Measurements from ENCODE around the gene SSX2.
A peak's percentile ranks its signal among the peaks of the same experiment; 100 is the strongest.
"Not testable (repeated sequence)": the region's sequence is repeated elsewhere in the genome, so short reads cannot be mapped to it uniquely, and the experiment has no call there.

SSX2 gene

DNA sequence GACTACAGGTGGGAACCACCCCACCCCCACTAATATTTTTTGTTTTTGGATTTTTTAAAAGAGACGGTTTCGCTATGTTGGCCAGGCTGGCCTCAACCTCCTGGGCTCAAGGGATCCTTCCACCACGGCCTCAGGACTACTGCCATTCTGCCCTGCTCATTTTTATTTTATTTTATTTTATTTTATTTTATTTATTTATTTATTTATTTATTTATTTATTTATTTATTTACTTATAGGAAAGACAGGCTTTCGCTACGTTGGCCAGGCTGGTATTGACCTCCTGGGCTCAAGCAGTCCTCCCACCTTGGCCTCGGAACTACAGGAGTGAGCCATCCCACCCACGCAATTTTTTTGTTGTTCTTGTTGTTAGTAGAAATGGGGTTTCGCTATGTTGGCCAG lies 51.5 kb downstream of the SSX2 start:
- not testable (repeated sequence) for H3K18ac ChIP-seq (ENCODE audit: low read length); H2AFZ ChIP-seq (ENCODE audit: insufficient read depth, low read length, poor library complexity); H3K9me3 ChIP-seq (ENCODE audit: insufficient read depth, low read depth, low read length); DNase-seq; H2BK120ac ChIP-seq (ENCODE audit: insufficient read depth, low read length, poor library complexity); H3K9ac ChIP-seq (ENCODE audit: low read length); H3K4ac ChIP-seq (ENCODE audit: low read depth, low read length); H3K4me2 ChIP-seq (ENCODE audit: low read length); H2BK12ac ChIP-seq (ENCODE audit: low read length); H4K8ac ChIP-seq (ENCODE audit: low read depth, low read length); H3K4me1 ChIP-seq (ENCODE audit: control insufficient read depth in 1 of 2, insufficient read depth in 2 of 2, low read length in 2 of 2); H3K27ac ChIP-seq (ENCODE audit: low read depth, low read length); H4K91ac ChIP-seq (ENCODE audit: low read depth, low read length); H3K4me3 ChIP-seq (ENCODE audit: low read depth, low read length); H3K79me1 ChIP-seq (ENCODE audit: low read length); H3K23ac ChIP-seq (ENCODE audit: low read length); H3K36me3 ChIP-seq (ENCODE audit: control insufficient read depth in 1 of 2, insufficient read depth in 2 of 2, low read length in 2 of 2); H3K14ac ChIP-seq (ENCODE audit: low read length); H2BK5ac ChIP-seq (ENCODE audit: low read depth, low read length, poor library complexity); H3K27me3 ChIP-seq (ENCODE audit: insufficient read depth, low read length); H3K79me2 ChIP-seq (ENCODE audit: control insufficient read depth, insufficient read depth, low read length, poor library complexity); H2AK5ac ChIP-seq (ENCODE audit: low read length); H4K12ac ChIP-seq (ENCODE audit: low read depth, low read length)
- no CpG with 5 or more reads among the region's 8 CpGs for WGBS (ENCODE audit: extremely low coverage, insufficient coverage, insufficient read length)

DNA sequence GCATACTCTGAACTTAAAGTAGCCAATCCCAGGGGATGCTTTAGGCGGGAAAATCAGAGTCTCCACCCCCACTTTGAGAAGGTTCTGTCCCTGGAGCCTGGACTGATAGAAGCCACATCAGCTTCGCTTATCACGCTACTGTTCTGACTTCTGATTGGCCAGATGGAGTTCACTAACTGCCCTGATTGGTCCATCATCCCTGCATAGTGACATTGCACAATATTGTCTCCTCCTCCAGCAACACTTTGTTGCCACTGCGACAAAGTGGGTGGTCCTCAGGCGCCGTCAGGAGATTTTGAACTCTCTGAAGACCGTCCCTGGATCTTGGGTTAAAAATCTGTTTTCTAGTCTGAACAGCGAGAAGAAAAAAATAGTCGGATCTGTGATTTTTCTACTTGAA lies 52.2 kb downstream of the SSX2 start, which contains the start of gene SSX7:
Gene SSX7, minus strand, starts transcription at position 101 of the 400 bp plus-strand sequence. CDS start 1,428 bp downstream, outside the sequence.
- not testable (repeated sequence) for H3K79me2 ChIP-seq (ENCODE audit: control insufficient read depth, insufficient read depth, low read length, poor library complexity); H2BK120ac ChIP-seq (ENCODE audit: insufficient read depth, low read length, poor library complexity); H3K27me3 ChIP-seq (ENCODE audit: insufficient read depth, low read length); H2AFZ ChIP-seq (ENCODE audit: insufficient read depth, low read length, poor library complexity); H2BK12ac ChIP-seq (ENCODE audit: low read length); H3K4me2 ChIP-seq (ENCODE audit: low read length); H3K23ac ChIP-seq (ENCODE audit: low read length); H4K12ac ChIP-seq (ENCODE audit: low read depth, low read length); H2AK5ac ChIP-seq (ENCODE audit: low read length); H3K18ac ChIP-seq (ENCODE audit: low read length); H3K4me3 ChIP-seq (ENCODE audit: low read depth, low read length); H3K4ac ChIP-seq (ENCODE audit: low read depth, low read length); H2BK5ac ChIP-seq (ENCODE audit: low read depth, low read length, poor library complexity); H3K9ac ChIP-seq (ENCODE audit: low read length); H3K9me3 ChIP-seq (ENCODE audit: insufficient read depth, low read depth, low read length); H4K91ac ChIP-seq (ENCODE audit: low read depth, low read length); H3K14ac ChIP-seq (ENCODE audit: low read length); H3K36me3 ChIP-seq (ENCODE audit: control insufficient read depth in 1 of 2, insufficient read depth in 2 of 2, low read length in 2 of 2); H4K8ac ChIP-seq (ENCODE audit: low read depth, low read length); H3K27ac ChIP-seq (ENCODE audit: low read depth, low read length); H3K4me1 ChIP-seq (ENCODE audit: control insufficient read depth in 1 of 2, insufficient read depth in 2 of 2, low read length in 2 of 2); DNase-seq; H3K79me1 ChIP-seq (ENCODE audit: low read length)
- no CpG with 5 or more reads among the region's 9 CpGs for WGBS (ENCODE audit: extremely low coverage, insufficient coverage, insufficient read length)

DNA sequence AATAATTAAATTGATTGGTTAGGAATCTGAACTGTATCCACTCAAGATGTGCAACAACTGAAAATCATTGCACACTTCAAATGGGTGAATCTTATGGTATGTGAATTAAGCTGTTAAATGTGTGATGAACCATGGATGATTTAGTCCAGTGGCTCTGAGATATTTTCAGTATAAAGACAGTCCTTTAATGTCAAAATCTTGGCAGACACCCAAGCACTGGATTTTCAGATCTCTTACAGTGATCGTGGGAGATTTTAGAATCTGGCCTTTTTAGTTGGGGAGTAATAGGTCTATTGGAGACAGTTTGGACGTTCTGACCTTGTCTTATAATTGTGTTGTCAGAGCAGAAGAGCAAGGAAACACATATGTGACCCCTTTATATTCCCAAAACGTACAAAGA lies 56.3 kb downstream of the SSX2 start:
- H3K14ac ChIP-seq (ENCODE audit: low read length); H3K27me3 ChIP-seq (ENCODE audit: insufficient read depth, low read length); H3K23ac ChIP-seq (ENCODE audit: low read length); H3K36me3 ChIP-seq (ENCODE audit: control insufficient read depth in 1 of 2, insufficient read depth in 2 of 2, low read length in 2 of 2); H2BK12ac ChIP-seq (ENCODE audit: low read length); H3K4me2 ChIP-seq (ENCODE audit: low read length); H3K4me3 ChIP-seq (ENCODE audit: low read depth, low read length); DNase-seq; H3K79me2 ChIP-seq (ENCODE audit: control insufficient read depth, insufficient read depth, low read length, poor library complexity); H3K79me1 ChIP-seq (ENCODE audit: low read length); H3K4ac ChIP-seq (ENCODE audit: low read depth, low read length); H3K18ac ChIP-seq (ENCODE audit: low read length); H4K8ac ChIP-seq (ENCODE audit: low read depth, low read length); H2BK120ac ChIP-seq (ENCODE audit: insufficient read depth, low read length, poor library complexity); H3K4me1 ChIP-seq (ENCODE audit: control insufficient read depth in 1 of 2, insufficient read depth in 2 of 2, low read length in 2 of 2); H3K9ac ChIP-seq (ENCODE audit: low read length); H4K12ac ChIP-seq (ENCODE audit: low read depth, low read length); H3K9me3 ChIP-seq (ENCODE audit: insufficient read depth, low read depth, low read length); H4K91ac ChIP-seq (ENCODE audit: low read depth, low read length); H2AK5ac ChIP-seq (ENCODE audit: low read length); H3K27ac ChIP-seq (ENCODE audit: low read depth, low read length); H2BK5ac ChIP-seq (ENCODE audit: low read depth, low read length, poor library complexity); H2AFZ ChIP-seq (ENCODE audit: insufficient read depth, low read length, poor library complexity): not testable (repeated sequence)
- no CpG with 5 or more reads among the region's 3 CpGs for WGBS (ENCODE audit: extremely low coverage, insufficient coverage, insufficient read length)

DNA sequence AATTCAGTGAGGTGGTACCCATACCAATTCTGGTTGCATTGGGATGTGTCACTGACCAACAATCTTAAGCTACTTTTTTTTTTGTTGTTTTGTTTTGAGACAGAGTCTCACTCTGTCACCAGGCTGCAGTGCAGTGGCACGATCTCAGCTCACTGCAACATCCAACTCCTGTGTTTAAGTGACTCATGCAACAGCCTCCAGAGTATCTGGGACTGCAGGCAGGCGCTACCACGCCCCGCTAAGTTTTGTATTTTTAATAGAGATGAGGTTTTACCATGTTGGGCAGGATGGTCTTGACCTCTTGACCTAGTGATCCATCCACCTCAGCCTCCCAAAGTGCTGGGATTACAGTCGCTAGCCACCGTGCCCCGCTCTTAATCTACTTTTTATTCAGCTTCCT lies 58.0 kb downstream of the SSX2 start:
- H2BK5ac ChIP-seq (ENCODE audit: low read depth, low read length, poor library complexity); H4K12ac ChIP-seq (ENCODE audit: low read depth, low read length); H3K79me1 ChIP-seq (ENCODE audit: low read length); H3K4me2 ChIP-seq (ENCODE audit: low read length); H2BK12ac ChIP-seq (ENCODE audit: low read length); H3K79me2 ChIP-seq (ENCODE audit: control insufficient read depth, insufficient read depth, low read length, poor library complexity); H3K14ac ChIP-seq (ENCODE audit: low read length); H3K9me3 ChIP-seq (ENCODE audit: insufficient read depth, low read depth, low read length); H3K27ac ChIP-seq (ENCODE audit: low read depth, low read length); H3K36me3 ChIP-seq (ENCODE audit: control insufficient read depth in 1 of 2, insufficient read depth in 2 of 2, low read length in 2 of 2); H4K91ac ChIP-seq (ENCODE audit: low read depth, low read length); H3K27me3 ChIP-seq (ENCODE audit: insufficient read depth, low read length); H3K4me3 ChIP-seq (ENCODE audit: low read depth, low read length); H2AK5ac ChIP-seq (ENCODE audit: low read length); H3K4ac ChIP-seq (ENCODE audit: low read depth, low read length); H2AFZ ChIP-seq (ENCODE audit: insufficient read depth, low read length, poor library complexity); H3K4me1 ChIP-seq (ENCODE audit: control insufficient read depth in 1 of 2, insufficient read depth in 2 of 2, low read length in 2 of 2); H3K18ac ChIP-seq (ENCODE audit: low read length); H3K23ac ChIP-seq (ENCODE audit: low read length); H2BK120ac ChIP-seq (ENCODE audit: insufficient read depth, low read length, poor library complexity); H3K9ac ChIP-seq (ENCODE audit: low read length); H4K8ac ChIP-seq (ENCODE audit: low read depth, low read length): not testable (repeated sequence)
- DNase-seq = peak in 1 of 2 donors; percentile 1
- no CpG with 5 or more reads among the region's 7 CpGs for WGBS (ENCODE audit: extremely low coverage, insufficient coverage, insufficient read length)
